HG03097 (cell line): ENCODE measurements around the gene ASS1.

Experiments
- ATAC-seq: cut with Tn5 transposase; IDR thresholded peaks from one replicate; pipeline ENCODE4 v1.9.1; 2021; ENCODE audit not compliant: unreplicated experiment, low FRiP score

ASS1 gene

DNA sequence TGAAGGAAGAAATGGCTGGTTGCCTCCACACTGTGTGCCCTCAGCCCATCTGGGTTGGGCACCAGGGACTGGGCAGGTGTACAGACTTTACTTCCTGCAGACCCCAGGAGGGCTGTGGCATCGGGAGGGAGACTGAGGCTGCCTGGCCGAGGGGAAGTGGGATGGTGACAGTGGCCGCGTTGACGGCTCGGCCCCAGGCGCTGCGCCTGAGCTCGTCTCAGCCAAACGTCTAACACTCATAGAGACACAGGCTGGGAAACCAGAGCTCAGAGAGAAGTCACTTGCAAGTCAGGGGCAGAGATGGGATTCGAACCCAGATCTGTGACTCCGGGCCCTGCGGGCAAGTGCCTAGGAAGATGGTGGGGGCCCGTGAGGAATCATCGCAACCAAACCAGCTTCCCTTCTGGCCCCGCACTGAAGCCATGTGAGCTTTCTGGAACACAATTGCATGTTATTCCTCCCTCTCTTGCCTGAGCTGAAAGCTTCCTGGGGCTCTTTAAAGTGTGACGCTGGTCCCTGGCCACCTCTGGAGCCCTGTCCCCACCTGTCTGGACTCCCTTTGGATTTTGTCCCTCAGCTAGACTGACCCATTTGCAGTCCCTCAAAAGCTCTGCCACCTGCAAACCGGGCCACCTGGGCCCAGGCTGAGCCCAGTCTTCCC is 81.6 kb downstream of the ASS1 start:
- ATAC-seq: no peak

DNA sequence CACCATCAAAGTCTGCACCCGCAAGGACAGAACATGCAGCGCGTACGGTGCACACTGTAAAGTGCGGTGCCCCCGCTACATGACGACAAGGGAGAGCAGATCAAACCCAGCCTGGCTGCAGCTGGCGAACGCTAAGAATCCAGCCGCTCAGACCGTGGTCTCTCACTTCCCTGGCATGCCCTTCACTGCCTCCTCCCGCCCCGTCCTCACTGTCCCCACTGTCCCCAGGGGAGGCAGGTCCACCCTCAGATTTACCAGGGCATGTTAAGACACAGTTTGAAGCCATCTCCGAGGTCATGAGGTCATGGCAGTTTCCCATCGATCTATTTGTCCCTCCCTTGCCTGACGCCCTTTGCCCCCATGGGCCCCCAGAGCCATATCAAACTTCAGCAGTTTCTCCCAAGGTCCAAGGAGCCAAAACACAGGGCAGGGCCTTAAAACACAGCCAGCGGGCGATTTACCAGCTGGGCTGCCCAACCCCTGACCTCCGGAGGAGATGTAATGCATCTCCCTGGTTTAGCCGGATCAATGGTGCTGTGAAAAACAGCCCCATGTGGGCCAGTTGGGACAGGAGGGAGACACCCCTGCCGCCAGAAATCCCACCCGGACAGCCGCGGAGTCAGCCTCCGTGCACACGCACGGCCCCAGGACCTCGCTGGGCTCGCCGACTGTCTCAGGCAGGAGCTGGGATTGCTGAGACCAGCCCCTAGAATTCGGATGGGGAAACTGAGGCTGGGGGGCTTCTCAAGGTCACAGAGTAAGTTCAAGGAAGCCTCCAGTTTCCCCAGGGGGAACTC is 82.3 kb downstream of the ASS1 start:
- no peak for ATAC-seq

DNA sequence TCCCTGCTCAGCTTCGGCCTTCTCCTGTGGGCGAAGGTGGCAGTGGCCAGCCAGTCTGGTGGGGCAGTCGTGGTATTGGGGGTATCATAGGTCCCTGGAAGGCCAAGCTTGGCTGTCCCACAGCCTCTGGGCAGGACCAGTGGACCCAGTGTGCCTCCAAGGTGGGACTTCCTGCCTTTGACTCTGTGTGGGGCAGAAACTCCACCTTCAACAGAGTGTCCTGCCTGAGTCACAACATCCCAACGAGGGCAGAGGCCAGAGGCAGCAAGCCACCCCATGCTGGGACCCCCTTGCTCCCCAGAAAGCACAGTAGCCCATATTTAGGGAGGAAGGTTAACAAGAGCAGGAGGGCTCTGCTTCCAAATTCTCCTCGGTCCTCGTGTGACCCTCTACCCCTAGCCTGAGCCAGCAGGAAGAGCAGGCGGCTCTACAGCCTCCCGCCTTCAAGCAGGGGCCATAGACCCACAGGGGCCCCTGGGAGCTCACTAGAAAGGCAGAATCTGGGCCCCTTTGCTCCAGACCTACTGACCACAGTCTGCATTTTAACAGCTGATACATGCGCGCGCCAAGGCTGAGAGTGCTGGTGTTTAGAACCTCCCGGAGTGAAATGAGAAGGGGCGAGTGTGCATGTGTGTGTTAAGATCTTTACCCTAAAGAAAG is 83.0 kb downstream of the ASS1 start:
- ATAC-seq: no peak

DNA sequence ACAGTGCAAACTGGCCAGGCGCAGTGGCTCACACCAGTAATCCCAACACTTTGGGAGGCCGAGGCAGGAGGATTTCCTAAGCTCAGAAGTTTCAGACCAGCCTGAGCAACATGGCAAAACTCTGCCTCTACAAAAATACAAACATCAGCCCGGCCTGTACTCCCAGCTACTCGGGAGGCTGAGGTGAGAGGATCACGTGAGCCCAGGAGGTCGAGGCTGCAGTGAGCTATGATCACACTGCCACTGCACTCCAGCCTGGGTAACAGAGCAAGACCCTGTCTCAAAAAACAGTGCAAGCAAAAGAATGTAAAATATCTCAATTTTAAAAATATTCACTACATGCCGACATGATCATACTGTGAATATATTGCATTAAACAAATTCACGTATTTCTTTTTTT is 83.9 kb downstream of the ASS1 start:
- ATAC-seq: no peak

DNA sequence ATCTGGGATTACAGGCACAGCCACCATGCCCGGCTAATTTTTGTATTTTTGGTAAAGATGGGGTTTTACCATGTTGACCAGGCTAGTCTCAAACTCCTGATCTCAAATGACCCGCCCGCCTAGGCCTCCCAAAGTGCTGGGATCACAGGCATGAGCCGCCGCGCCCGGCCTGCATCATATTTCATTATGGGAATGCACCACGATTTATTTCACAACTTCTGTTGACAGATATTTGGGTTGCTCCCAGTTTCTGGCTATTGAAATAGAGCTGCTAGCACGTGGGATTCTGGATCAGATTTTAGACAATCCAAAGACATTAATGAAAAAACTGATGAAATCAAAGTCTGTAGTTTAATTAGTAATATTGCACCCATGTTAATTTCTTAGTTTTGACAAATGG is 86.2 kb downstream of the ASS1 start:
- ATAC-seq: no peak

DNA sequence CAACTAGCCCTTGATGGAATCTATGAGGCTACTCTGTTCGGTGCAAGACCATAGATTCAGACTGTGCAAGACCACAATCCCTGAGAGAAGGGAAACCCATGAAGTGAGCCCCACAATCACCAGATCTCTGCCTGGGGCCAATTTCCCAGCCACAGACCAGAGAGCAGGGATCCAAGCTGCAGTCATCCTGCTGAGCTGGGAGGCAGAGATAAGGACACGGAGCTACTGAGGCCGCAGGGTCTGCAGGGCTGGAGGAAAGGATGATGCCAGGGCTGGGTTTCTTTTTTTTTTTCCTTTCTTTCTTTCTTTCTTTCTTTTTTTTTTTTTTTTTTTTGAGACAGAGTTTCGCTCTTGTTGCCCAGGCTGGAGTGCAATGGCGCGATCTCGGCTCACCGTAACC is 86.9 kb downstream of the ASS1 start:
- ATAC-seq: no peak

DNA sequence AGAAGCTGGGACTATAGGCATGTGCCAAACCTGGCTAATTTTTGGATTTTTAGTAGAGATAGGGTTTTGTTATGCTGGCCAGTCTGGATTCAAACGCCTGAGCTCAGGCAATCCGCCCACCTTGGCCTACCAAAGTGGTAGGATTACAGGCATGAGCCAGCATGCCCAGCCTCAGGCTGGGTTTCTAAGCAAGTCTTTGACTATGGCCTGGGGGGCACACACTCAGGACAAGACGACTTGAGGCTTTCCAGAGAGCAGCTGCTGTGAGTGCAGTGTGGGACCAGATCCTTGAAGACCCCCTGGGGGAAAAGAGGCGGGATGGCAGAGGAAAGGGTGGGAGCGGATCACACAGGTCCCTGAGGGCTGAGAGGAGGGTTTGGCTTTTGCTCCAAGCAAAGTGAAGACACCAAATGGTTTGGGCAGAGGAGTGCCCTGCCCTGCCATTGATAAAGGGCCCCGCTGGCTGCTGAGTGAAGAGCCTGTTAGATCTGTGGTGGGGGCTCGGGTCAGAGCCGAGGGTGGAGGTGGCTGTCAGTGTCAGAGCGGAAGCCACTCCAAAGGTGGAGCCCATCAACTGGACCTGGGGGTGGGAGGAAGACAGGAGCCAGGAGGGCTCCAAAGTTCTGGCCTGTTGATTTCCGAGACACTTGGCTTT is 87.8 kb downstream of the ASS1 start:
- no peak for ATAC-seq

DNA sequence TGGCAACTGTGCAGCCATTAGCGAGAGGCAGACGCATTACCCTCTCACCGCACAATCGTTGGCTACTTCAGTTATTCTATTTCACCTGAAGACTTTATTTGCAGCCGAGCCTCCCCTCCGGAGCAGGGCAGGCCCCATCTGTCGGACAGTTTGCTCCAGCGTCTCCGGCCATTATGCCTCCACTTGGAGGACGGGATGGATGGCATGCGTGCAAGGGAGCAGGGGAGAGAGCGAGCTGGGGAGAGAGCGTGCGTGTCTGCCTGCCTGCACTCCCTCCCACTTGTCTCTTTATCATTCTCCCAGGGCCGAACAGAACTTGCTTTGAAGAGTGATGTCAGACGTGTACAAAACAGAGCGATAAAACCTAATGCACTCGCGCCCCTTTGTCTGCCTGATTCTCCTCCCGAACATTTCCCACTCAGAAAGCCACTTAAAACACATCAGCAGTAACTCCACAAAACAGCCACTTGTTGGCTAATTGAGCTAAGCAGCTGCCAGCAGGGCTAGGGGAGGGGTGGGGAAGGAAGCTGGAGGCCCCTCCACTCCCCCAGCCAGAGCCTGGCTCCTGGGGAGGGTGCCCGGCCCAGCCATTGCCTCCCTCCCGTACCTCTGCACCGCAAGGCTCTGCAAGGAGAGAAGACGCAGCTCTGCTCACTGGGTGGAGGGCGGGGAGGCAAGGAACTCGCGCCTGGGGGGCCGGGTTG is 91.2 kb downstream of the ASS1 start:
- ATAC-seq: no peak

DNA sequence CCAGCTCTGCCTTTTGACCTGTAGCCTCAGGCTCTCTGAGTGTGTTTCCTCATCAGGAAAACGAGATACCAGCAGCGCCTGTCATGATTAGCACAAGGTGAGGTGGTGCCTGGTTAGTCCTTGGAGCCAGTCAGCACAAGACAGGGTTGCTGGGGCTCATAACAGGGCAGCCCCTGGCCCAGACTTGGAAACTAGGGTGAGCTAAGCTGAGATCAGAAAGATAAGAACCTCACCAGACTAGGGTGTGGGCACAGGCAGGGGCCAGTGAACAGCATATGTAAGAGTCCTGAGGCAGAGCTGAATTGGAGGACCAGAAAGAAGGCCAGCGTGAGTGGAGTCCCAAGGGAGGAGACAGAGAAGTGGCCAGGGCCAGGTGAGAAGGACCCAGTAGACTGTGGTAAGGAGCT is 91.9 kb downstream of the ASS1 start:
- no peak for ATAC-seq

DNA sequence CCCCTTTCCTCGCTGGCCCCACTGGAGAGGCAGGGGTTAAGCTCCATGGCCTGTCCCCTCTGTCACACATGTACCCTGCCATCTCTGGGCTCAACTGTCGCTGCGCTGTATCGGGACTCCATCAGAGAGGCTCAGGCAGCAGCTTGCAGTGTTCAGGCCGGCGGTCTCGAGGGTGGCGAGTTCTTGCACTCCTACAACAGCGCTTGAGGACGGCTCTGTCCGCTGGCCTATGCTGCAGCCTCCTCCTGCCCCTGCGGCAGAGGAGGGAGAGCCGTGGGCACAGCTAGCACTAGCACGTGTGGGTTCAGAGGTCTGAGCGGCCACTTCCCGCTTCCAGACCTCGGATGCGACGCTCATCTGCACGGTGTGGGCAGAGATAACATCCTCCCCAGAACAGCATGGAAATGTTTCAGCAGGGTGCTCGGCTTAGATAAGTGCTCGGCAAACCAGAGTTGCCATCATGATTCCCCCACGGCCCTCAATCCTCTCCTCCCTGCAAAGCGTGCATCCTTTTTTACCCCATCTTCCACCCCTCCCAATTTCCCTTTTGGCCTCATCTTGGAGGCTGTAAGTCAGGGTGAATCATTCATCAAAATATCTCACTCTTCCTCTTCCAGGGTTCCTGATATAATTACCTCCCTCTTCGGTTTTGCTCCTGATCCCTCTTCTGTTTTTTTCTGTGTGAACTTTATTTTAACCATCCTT is 92.7 kb downstream of the ASS1 start:
- no peak for ATAC-seq

DNA sequence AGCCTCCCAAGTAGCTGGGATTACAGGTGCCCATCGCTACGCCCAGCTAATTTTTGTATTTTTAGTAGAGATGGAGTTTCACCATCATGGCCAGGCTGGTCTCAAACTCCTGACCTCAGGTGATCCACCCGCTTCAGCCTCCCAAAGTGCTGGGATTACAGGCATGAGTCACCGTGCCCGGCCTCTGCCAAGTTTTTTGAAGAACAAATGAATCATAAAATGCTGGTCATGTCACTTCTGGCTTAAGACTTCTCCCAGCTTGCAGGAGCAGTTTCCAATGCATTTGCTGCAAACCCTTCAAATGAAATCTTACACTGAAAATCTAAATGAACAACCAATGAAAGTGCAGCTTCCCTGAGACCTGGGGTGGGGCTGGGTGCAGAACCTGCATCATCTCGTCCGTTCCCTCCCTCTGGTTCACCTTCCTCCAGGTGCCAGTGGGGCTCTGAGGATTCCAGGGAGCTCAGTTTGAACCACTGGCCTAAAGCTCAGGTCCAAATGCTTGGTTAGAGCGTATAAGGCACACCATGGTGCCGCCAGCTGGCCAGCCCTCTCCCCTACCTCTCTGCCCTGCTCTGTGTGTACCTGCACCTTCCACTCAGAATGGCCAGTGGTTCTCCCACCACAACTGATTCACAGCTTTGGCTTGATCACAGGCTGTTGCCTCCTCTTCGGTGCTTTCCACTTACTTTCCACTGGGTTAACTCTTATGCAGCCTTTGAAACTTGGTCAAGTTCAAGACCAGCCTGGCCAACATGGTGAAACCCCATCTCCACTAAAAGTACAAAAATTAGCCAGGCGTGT is 94.9 kb downstream of the ASS1 start:
- ATAC-seq: no peak

DNA sequence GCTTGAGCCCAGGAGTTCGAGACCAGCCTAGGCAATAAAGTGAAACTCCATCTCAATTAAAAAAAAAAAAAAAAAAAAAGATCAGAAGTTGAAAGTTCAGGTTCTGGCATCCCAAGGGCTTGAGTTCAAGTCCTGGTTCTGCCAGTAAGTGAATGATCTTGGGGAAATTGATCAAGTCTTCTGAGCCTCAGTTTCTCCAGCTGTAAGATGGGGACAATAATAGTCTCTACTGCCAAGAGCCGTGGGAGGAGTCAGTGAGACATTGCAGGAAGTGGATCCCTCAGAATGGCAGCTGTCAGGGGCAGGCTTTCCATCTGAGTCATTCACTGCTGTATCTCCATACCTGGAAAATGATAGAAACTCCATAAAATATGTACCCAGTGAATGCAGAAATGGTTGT is 96.8 kb downstream of the ASS1 start:
- ATAC-seq: no peak

DNA sequence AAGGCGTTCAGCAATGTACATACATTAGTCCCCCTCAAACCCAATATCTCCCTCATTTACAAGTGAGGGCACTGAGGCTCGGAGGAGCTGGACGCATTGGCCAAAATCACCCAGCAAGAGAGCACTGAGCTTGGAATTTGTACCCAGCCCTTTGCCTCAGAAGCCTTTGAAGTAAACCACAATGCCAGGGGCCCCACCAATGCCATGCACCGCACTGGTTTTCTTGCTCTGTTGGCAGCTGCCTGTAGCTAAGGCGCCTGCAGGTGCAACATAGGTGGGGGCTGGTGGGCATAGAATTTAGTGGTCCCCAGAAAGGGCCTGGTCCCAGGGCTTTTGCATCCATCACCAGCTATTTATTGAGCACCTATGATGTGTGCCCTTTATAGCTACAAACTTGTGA is 97.3 kb downstream of the ASS1 start:
- no peak for ATAC-seq

DNA sequence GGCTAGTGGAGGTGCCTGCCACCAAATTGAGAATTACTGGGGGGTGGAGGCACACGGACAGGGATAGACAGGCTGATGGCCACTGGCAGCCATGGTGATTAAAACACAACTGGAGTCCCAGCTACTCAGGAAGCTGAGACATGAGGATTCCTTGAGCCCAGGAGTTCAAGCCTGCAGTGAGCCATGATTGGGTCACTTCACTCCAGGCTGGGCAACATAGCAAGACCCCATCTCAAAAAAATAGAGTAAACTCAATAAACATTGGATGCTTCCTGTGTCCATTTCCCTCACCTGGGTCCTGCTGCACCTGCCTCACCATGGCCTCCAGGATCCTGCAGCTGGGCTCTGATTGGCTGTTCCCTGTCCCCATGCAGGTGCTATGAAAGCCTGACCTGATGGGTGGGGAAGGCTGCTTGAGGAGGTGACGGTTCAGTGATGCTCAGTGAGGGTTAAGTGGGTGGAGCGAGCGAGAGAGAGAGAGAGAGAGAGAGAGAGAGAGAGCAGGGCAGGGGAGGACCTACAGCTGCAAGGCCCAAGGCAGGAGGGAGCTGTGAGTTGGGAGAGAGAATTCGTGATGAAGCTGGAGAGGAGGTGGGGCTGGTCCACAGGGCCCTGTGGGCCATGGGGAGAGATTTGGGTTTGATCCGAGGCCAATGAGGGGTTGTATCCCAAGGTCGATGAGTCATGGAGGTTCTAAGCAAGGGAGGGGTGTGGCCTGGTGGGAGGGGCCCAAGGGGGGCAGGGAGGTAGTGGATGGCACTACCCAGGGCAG is 97.9 kb downstream of the ASS1 start:
- ATAC-seq: no peak

DNA sequence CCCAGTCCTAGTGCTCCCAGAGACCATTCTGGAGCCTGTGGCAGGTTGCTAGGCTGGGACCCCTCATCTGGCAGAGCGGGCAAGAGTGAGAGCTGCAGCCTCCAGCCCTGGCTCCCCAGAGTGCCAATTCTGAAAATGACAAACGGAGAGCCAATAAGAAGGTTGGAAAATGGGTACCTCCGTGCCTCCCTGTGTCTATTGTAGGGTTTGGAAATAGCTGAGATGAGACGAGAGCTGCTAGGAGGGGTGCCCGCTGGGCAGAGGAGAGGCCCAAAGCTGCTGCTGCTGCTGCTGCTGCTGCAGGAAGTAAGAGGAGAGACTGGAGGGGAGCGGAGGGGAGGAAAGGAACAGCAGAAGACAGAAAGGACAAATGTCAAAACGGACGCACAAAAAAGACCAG is 98.6 kb downstream of the ASS1 start:
- ATAC-seq: no peak

DNA sequence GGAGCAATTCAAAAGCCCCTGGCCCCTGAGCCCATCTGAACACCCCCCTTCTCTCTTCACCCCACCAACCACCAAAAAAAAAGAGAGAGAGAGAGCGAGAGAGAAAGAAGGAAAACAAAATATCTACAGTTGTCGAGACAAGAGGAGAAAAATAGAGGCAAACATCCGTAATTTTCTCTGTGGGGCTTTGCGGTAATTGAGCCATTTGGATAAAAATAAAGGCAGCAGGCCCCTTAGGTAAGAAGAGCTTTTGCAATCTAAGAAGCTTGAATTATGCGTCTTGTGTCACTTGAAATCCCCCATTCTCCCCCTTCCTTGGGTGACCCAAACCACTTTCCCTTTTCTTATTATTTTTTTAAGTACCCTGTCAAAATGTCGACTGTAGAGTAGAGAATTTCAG is 99.1 kb downstream of the ASS1 start:
- no peak for ATAC-seq

DNA sequence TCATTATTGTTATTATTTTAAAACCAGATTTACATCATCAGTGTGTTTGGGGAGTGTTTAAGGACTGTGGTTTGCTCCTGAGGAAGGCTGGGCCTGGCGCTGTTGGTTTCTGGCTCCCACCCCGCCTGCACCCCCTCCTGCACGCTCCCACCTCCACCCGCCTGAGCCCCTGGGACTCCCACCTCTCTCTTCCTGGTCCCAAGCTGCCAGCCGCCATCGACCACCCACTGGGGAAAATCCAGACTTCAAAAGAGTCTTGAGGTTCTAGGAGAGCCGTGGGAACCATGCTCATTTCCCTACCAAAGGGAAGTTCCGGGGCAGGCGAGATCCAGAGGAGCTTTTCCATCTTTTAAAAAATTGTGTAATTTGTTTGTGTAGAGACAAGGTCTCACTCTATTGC is 99.6 kb downstream of the ASS1 start:
- no peak for ATAC-seq

DNA sequence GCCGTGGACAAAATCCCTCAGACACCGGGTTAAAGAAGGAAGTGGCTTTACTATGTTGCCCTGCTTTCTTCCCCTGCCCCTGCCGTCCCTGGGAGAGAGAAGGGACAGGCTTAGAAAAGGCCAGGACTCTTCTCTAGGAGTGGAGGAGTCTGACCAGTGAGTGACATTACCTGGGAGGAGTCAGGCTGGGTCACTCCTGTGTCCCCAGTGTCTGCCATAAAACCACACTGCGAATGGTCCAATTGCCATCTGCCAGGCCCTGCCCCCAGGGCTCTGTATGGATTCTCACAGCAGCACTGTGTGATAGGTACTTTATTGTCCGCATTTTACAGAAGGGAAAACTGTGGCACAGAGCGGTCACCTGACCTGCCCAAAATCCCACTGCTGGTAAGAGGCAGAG is 103.3 kb downstream of the ASS1 start:
- ATAC-seq: no peak
